G401.6 (cell line): ENCODE data around the gene RAB20.
"Not testable (repeated sequence)": the region's sequence is repeated elsewhere in the genome, so short reads cannot be mapped to it uniquely, and the experiment has no call there.

Source experiments
- FAIRE-seq: peaks from 2 replicates; lab custom pipeline; 2012; peaks lifted over from hg19 to GRCh38; lab: Jason Lieb, UNC

RAB20 gene

DNA sequence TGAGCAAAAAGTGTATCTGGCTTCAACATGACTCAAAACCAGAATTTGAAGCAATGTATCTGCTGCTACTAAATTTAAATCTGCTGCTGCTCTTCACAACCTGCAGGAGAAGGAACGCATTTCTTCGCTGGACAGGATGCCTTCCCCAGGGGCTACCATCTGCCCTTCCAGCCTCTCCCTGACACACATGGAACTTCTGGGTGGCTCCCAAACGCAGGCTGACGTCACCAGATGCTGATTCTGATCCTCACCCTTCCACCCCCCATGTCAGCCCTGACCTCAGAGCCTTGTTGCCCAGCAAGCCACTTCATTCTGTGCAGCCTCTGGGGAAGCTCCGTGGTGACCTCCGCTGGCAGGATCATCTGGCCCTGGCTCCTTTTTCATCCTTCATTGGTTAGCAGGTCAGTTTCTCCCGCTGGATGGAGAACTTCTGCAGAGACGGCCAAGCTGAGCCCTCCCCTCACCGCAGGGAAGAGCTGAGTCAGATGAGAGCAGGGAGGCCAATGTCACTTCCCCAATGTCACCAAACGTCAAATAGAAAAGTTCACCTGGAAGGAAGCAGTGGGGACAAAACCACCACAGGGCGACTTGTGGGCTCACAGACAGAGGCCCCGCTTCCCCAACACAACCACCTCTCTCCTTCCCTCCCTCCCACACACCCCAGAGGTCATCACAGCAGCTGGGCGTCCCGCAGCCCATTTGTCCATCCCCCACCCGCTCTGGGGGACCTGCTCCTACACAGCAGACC lies 14.0 kb upstream of the RAB20 start:
- no peak for FAIRE-seq

DNA sequence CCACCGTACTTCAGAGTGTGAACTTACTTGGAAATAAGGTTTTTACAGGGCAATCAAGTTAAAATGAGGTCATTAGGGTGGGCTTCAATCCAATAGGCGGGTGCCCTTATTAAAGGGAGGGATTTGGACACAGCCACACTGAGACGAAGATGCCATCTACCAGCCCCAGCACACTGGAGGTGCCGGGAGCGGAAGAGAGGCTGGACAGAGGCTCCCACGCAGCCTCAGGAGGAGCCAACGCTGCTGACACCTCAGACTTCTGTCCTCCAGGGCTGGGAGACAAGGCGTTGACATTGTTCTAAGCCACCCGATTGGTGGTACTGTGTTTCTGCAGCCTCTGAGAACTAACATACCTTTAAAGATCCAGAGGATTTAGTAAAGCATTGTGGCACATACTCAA lies 12.6 kb upstream of the RAB20 start:
- no peak for FAIRE-seq

DNA sequence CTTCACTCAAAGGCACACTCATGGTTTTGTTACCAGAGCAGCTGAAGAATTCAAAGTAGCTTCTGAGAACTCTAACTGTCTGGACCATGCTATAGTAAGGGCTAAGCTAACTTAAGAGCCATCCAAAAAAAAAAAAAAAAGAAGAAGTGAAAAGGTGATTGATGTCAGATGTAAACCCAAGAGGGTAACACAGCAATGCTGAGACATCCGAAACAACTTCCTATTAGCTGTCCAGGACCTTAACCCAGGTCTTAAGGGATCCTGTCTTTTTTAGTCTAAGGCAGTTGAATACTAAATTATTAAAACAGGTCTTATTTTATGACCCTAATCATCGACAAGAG lies 11.2 kb upstream of the RAB20 start:
- FAIRE-seq = no peak

DNA sequence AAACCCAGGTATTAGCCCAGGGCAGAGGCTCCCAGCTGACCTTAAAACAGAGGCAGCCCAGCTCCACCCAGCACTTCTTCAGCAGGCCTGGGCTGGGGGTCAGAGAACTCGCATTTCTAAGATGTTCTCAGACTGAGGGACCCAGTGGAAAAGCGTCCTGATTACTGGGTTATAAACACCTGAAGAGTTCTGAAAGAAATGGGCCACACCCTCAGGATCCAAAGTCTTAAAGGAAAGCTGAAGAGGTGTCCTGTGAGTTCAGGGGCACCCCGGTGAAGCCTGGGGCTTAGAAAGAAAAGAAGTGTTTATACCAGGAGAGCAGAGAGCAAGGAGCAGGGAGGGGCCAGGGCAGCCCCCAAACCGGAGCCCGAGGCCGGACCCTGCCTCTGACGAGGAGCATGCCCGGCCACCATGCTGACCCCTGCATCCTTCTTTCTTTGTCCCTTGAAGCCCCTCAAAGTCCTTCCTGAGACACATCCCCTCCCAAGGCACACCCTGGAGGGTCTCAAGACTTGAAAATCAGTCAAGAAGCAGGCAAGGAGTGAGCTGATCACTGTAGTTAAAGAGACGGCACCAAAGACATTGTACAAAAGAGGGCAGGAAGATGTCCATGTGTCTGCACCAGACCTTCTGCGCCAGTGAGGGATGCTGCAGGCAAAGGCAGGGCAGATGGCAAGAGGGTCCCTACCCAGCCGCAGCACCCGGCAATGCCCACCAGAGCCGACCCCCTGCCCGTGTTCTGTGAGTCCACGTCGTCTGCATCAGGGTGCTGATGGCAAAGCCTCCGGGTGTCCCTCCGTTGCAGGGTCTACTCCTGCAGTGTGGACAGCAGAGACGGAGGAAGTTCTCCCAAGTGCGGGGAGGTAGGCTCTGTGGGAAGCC lies 10.6 kb upstream of the RAB20 start:
- FAIRE-seq = no peak

DNA sequence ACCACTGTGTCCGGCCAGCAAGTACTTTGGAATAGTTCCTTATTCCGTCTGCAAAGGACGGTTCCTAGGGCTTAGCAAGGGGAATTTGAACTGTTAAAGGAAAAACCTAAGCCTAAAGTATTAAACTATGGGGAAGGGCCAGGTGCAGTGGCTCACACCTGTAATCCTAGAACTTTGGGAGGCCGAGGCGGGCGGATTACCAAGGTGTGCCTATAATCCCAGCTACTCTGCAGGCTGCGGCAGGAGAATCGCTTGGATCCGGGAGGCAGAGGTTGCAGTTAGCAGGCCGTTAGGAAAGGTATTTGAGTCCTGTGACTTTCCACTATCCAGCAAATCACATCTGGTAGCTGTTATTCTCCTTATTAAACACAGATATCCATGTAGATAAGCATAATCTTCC lies 9.4 kb upstream of the RAB20 start:
- FAIRE-seq = no peak

DNA sequence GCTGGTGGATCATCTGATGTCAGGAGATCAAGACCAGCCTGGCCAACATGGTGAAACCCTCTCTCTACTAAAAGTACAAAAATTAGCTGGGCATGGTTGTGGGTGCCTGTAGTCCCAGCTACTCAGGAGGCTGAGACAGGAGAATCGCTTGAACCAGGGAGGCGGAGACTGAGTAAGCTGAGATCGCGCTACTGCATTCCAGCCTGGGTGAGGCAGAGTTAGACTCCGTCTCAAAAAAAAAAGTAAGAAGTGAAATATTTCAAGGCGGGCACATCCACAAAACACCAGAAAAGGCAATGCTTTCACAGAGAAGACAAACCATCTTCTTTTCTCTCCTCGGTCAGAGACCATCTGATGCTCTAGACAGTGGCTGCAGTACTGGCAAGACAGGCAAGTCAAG lies 8.4 kb upstream of the RAB20 start:
- FAIRE-seq = not testable (repeated sequence)

DNA sequence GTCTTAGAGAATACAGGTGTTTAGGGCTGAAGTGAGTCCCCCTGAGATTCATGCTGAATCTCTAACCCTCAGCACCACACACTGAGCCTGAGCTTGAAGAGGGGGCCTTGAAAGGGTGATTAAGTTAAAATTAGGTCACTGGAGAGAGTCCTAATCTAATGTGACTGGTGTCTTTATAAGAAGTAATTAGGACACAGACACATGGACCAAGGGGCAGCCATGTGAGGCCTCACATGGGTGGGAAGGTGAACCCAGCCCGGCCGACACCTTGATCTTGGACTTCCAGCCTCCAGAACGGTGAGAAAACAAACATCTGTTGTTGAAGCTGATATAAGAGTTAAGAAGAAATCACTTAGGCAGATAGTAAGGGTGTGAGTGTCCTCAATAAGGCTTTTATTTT lies 7.1 kb upstream of the RAB20 start:
- FAIRE-seq = no peak

DNA sequence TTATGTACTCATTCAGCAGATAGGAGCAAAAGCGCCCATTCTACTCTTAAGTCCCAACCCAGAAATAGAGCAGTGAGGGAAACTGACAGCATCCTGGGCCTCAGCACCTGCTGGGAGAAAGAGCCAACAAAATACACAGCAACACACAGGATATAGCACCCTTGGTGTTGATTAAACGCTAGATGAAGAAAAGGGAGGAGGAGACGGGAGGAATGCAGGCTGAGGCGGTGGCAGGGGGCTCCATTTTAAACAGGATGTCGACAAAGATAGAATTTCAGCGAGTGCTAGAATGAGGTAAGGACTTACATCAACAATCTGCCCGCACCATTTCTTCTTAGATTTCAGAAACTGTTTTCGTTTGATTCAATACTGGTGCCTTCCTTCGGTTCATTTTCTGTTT lies 4.6 kb upstream of the RAB20 start:
- no peak for FAIRE-seq

DNA sequence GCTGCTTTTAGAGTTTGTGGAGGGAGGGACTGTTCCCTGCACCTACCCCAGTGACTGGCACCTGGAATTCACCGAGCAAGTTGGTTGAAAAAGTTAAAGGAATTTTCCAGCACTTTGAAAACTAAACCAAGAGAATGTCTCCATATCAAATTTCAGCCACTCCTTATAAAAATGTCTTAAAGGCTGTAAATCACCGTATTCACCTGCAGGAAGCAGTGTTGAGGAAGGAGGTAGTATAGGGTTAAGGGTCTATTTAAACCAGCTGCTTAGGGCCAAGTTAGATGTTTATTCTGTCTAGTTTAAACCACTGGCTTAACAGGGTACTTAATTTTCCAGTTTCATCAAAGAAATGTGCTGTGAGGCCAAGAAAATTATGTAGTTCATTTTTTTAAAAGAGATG lies 3.8 kb upstream of the RAB20 start:
- no peak for FAIRE-seq

DNA sequence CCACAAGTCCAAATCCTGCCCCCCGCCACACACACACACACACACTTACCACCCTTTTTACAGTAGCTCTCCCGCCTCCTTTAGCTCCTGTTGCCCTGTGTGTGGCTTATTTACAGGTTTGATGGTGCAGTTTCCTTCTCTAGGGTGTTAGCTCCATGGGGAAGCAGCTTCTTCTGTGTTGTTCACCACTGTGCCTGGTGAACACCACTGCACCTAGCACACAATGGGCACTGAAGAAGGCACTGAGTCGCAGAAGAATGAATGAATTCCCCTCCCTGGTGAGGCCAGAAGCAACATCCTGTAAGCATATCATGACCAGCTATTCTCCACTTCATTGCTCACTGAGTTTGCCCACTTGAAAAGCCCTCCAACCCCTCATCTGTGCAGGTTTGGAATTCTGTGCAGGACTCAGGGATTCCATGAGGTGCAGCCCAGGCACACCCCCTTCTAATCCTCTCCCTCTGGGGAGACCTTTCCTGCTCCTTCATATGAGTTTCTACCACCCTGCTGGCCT lies 3.0 kb upstream of the RAB20 start:
- FAIRE-seq = no peak

DNA sequence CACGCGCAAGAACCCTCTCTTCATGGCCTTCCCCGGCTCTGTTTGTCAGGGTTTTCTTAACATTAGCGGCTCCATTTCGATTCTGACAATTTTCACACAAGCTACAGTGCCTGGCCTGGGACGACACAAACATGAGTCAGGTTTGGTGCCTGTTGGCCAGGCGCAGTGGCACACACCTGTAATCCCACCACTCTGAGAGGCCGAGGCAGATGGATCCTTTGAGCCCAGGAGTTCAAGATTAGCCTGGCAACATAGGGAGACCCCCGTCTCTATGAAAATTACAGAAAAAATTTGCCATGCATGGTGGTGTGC lies 1.9 kb upstream of the RAB20 start:
- FAIRE-seq = no peak

DNA sequence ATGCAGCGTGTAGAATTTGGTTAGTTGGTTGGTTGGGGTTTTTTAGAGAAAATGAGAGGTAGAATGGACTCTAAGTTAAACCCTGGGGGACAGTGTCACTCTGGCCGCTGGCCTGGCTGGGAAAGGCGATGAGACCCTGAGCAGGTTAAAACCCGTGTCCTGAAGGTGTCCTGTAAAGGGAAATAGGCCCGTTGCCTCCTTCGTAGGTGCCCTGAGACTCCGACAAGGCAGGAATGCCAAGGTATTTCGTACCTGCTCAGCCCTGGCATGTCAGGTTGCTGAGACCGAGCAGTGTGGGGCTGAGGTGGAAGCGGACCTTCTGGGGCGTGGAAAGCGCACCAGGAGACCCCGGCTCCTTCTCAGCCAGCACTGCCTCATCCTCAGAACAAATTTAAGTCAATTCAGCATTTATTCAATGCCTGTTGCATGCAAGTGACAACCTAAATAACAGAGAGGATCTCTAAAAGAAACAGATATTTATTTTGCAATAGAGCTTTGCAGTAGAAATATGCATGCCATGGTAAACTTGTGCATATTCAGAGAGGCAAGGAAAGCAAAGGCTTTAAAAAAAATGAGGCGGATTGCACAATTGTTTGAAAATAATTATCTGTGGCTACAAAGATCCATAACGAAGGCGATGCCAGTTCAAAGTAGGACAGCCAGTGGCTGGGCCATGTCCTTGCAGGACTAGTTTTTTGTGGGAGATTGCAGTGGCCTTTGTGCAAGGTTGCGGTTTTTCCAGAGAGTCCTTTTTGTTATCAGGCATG lies 1.4 kb upstream of the RAB20 start:
- no peak for FAIRE-seq

DNA sequence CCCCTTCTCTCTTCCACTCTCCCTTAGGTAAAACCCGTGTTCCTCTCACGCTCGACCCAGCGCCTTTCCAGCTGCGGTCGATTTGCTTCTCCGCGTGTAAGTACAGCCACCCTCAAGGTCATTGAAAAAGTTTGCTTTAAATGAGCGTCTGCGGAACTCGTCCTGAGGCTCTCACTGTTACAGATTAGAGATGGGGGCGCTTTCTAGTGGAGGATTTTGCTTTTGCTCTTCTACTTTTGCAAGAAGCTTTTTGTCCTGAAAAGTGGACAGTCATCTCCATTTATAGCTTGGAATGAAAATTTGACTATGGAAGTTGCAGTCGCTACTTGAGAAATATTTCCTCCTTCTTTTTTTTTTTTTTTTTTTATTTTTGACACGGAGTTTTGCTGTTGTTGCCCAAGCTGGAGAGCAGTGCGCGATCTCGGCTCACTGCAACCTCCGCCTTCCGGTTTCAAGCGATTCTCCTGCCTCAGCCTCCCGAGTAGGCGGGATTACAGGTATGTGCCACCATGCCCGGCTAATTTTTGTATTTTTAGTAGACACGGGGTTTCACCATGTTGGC lies 595 bp upstream of the RAB20 start:
- FAIRE-seq = no peak

DNA sequence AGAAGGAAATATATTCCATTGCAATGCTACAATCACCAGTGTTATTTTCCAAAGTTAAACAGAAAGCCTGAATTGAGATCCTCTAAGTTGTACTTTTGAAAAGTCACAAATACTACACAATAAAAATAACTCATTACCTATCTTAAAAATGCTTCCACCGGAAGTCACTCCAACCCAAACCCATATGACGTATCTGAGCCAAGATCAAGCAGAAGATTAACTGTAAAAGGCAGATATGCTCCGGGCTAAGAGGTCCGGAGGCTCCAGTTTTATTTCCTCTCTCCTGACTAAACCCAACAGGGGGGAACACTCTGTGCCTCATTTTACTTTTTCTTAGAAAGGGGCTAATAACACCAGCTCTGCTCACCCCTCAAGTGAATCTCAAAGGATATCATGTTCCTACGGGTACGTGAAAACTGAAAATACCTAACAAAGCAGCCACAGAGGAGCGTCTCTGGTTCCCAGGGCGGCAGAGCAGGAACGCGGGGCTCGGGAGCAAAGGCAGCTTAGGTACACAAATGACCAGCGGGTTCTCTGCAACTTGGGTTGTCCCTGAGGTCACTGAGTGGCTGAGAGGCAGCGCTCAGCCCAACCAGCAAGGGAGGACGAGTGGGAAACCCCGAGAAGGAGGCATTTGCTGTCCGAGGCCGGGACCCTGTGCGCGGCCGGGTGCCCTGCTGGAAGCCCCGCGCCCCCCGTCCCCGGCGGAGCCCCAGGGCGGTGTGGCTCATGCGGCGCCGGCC lies 750 bp downstream of the RAB20 start:
- FAIRE-seq = no peak

DNA sequence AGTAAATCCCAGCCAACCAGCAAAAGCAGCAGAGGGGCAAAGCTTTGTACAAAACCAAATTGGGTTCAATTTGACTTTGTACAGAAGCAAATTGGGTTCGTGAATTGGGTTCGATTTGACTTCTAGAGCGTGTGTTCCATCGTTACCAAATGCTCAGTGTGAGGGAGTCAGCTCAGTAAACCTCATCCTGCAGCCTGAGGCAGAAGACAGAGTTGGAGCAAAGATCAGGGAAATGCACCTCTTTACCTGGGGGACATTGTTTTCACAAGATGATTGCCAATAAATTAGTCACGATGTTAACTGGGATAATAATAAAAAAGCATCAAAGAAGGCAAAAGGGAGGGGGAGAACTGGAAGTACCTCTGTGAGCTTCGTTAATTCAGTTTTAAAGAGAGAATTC lies 1.5 kb downstream of the RAB20 start:
- FAIRE-seq = no peak

DNA sequence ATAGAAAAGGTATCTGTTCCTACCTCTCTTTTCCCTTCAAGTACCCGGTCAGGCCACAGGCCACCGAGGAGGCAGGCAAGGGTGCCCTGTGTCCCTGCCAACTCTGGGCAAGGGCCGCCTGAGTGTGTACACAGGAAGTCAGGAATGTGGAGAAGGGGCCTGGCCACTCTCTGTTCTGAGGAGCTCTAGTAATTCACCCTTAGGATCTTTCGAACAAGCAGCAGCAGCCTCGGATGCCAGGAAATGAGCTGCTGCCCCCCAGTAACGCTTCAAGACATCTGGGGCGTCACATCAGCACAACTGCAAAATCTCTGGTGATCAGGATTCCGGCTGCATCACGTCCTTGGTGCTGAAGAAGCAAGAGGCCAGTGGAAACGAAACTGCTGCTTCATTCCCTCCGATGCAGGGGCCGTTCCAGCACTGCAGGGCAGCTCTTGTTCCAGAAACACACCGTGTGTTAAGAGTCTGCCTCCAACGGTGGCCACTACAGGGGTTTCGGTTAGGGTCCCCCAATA lies 2.0 kb downstream of the RAB20 start:
- no peak for FAIRE-seq

DNA sequence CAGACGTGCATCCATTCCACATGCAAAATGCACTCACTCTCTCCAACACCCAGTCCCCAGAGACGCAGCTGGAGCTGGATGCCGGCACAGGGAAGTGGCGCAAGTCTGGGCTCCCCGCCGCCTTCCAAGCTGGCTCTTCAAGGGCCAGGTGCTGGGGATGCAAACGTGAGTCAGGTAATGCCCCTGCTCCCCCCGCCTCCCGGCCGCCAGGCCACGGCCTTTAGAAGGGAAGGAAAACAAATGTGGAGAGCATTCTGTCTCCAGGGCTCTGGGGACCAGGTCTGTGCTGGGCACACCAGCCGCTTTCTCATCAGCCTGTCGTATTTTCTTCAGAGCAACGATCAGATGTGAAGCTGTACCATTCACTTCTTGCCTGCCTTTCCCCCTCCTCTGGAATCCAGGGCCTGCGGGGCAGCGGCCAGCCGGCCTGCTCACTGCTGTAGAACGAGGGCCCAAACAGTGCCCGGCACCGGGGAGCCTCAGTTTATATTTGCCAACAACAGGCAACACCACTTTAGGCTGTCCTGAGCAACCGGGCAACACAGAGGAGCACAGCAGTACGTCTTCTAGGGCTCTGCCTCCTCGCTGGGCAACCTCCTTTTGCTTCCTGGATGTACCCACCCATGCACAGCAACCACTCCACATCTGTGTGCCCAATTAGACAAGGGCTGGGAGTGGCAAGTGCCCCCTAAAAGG lies 3.8 kb downstream of the RAB20 start:
- no peak for FAIRE-seq

DNA sequence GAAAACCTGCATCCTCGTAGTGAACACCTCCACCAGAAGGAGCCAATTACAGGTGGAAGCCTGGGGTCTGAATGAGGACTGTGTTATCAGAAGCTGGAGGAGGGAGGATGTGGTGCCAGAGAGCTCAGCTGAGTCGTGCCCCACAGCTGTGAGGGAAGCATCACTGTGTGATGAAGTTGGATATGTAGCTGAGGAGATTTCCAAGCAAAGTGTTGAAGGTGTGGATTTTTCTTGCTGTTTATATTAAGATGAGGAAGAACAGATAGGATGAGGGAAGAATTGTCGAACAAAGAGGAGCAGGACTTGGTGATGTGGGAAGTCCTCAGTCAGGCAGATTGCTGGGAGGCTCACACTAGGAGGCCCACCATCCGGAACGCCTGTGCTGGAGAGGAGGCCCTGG lies 4.4 kb downstream of the RAB20 start:
- FAIRE-seq = no peak

DNA sequence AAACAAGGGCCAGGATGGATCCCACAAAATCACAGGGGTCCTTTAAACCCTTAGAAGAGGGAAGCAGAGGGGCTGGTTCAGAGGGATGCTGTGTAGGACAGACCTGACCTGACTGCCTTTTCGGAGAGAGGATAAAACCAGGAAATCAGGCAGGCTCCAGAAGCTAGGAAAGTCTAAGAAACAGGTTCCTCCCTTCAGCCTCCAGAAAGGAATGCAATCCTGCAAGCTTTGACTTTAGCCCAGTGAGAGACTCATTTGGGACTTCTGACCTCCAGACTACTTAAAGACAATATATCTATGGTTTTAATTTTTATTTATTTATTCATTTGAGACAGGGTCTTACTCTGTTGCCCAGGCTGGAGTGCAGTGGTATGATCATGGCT lies 5.3 kb downstream of the RAB20 start:
- FAIRE-seq = no peak

DNA sequence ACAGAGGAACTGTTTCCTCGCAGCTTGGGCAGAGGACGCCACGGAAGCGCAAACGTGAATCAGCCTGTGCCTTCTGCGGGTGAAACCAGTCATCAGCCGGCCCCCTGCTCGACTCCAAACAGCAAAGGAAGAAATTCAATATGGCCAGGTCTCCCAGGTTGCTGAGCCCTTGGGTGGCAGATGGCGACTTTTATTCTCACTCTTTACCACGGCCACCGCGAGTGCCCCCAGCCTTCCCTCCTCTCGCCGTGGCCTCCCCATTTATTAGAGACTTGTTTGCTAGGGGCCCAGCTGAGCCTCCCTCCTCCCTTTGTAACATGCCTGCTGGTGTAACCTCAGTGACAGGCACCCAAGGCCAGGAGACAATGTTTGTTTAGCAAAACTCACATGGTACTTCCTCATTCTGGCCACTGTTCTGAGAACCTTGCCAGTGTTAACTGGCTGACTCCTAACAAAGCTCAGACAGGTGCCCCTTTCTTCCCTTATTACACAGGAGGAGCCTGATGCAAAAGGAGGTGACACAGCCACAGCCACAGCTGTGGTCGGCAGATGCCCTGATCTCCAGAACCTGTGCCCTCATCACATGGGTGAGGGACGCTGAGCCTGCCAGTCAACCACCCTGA lies 5.8 kb downstream of the RAB20 start:
- no peak for FAIRE-seq

DNA sequence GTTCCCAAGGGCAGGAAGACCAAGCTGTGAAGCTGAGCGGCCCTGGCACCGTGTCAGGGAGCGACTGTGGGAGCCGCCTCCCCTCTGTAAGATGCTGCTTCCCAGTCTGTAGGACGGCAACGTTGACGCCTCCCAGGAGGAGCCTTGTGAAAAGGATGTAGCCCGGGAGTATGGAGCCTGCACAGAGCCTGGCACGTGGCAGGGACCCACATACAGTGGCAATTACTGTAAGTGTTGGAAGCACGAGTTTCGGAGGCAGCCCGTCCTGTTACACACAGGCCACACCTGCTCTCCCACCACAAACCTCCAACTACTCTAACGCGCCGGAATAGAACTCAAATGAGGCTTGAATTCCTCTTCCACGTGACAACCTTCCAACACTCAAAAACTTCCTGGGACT lies 6.6 kb downstream of the RAB20 start:
- no peak for FAIRE-seq
